ENCODE measurements around the gene TGFBR3.

The TGFBR3 gene

DNA sequence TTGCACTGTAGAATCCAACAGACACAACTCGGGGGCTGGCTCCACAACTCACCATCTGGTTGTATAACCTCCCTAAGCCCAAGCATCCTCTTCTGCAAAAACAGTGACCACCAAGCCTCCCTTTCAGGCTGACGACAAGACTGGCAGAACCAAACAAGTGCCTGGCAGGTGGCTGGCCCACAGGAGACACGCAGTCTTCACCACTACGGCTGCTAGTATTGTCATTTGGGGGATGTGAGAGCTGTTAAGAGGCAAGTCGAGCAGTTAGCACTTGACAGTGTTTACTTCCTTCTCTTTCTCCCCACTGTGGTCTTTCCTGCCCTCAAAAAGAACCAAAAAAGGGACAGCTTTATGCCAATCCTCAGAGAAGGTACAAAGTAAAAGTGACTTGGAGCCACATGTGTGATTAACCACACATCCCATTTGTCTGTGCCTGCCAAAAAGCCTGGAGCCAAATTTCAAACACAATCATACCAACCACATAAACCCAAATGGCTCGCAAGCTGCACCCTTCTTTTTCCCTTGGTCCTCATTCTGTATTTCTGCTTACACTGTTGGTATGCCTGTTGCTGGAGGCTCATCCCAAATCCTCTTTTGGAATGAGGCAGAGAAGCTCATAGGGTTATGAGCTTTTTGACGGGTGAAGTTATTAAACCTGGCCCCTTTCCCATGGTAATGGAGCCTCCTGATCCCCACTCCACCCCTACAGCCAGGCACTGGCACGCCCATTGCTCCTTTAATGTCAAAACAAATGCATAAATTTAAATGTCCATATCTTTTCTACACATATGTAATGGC is 94.1 kb downstream of the TGFBR3 start:
- Histone ChIP-seq H3K4me1 (ENCODE audit: control insufficient read depth in 1 of 2, insufficient read depth in 2 of 2, low read length in 2 of 2) (peaks cover 0 to 2% of the 10 kb centered on the region in 2 experiments), H3K9ac (ENCODE audit: low read length) (no peak overlapping the region), H2AFZ (ENCODE audit: insufficient read depth, low read length, poor library complexity) (no peak overlapping the region), H3K14ac (ENCODE audit: low read length) (no peak overlapping the region), H3K36me3 (ENCODE audit: control insufficient read depth in 1 of 2, insufficient read depth in 2 of 2, low read length in 2 of 2) (no peaks in the 10 kb centered on the region), H3K9me3 (ENCODE audit: insufficient read depth, low read depth, low read length) (no peaks in the 10 kb centered on the region), H3K27me3 (ENCODE audit: insufficient read depth, low read length) (no peaks in the 10 kb centered on the region), H3K18ac (ENCODE audit: low read length) (no peak overlapping the region), H3K4ac (ENCODE audit: low read depth, low read length) (no peak overlapping the region), H2BK12ac (ENCODE audit: low read length) (no peak overlapping the region), H3K4me3 (ENCODE audit: low read depth, low read length) (no peak overlapping the region), H4K12ac (ENCODE audit: low read depth, low read length) (no peak overlapping the region), H3K79me1 (ENCODE audit: low read length) (no peaks in the 10 kb centered on the region), H4K91ac (ENCODE audit: low read depth, low read length) (no peak overlapping the region), H2AK5ac (ENCODE audit: low read length) (no peak overlapping the region), H3K23ac (ENCODE audit: low read length) (no peak overlapping the region), H4K8ac (ENCODE audit: low read depth, low read length) (no peak overlapping the region), H3K79me2 (ENCODE audit: control insufficient read depth, insufficient read depth, low read length, poor library complexity) (no peaks in the 10 kb centered on the region), H2BK5ac (ENCODE audit: low read depth, low read length, poor library complexity) (no peak overlapping the region), H3K4me2 (ENCODE audit: low read length) (no peak overlapping the region), H2BK120ac (ENCODE audit: insufficient read depth, low read length, poor library complexity) (no peak overlapping the region), H3K27ac (ENCODE audit: low read depth, low read length) (no peak overlapping the region)
- no CpG with 5 or more reads among the region's 8 CpGs for WGBS (ENCODE audit: extremely low coverage, insufficient coverage, insufficient read length)
- no peak for DNase-seq

GRCh38 chr1:91791103-91791502 is 94.8 kb downstream of the TGFBR3 start:
- DNase-seq, result no peak
- no peak overlapping the region for H2BK5ac ChIP-seq (ENCODE audit: low read depth, low read length, poor library complexity)
- no peak overlapping the region for H3K18ac ChIP-seq (ENCODE audit: low read length)
- no peaks in the 10 kb centered on the region for H3K79me2 ChIP-seq (ENCODE audit: control insufficient read depth, insufficient read depth, low read length, poor library complexity)
- no peak overlapping the region for H3K9ac ChIP-seq (ENCODE audit: low read length)
- WGBS (ENCODE audit: extremely low coverage, insufficient coverage, insufficient read length), result no CpG with 5 or more reads among the region's 1 CpG
- no peak overlapping the region for H3K27ac ChIP-seq (ENCODE audit: low read depth, low read length)
- H3K9me3 ChIP-seq (ENCODE audit: insufficient read depth, low read depth, low read length), result no peaks in the 10 kb centered on the region
- peaks cover 0 to 2% of the 10 kb centered on the region in 2 experiments for H3K4me1 ChIP-seq (ENCODE audit: control insufficient read depth in 1 of 2, insufficient read depth in 2 of 2, low read length in 2 of 2)
- H3K36me3 ChIP-seq (ENCODE audit: control insufficient read depth in 1 of 2, insufficient read depth in 2 of 2, low read length in 2 of 2), result no peaks in the 10 kb centered on the region
- no peak overlapping the region for H2BK12ac ChIP-seq (ENCODE audit: low read length)
- H2BK120ac ChIP-seq (ENCODE audit: insufficient read depth, low read length, poor library complexity), result no peak overlapping the region
- no peak overlapping the region for H2AFZ ChIP-seq (ENCODE audit: insufficient read depth, low read length, poor library complexity)
- no peak overlapping the region for H4K91ac ChIP-seq (ENCODE audit: low read depth, low read length)
- no peak overlapping the region for H3K23ac ChIP-seq (ENCODE audit: low read length)
- H3K27me3 ChIP-seq (ENCODE audit: insufficient read depth, low read length), result no peaks in the 10 kb centered on the region
- H3K4me3 ChIP-seq (ENCODE audit: low read depth, low read length), result no peak overlapping the region
- no peak overlapping the region for H4K8ac ChIP-seq (ENCODE audit: low read depth, low read length)
- H3K79me1 ChIP-seq (ENCODE audit: low read length), result no peaks in the 10 kb centered on the region
- H3K4me2 ChIP-seq (ENCODE audit: low read length), result no peak overlapping the region
- H3K4ac ChIP-seq (ENCODE audit: low read depth, low read length), result no peak overlapping the region
- H2AK5ac ChIP-seq (ENCODE audit: low read length), result no peak overlapping the region
- no peak overlapping the region for H4K12ac ChIP-seq (ENCODE audit: low read depth, low read length)
- H3K14ac ChIP-seq (ENCODE audit: low read length), result no peak overlapping the region

DNA sequence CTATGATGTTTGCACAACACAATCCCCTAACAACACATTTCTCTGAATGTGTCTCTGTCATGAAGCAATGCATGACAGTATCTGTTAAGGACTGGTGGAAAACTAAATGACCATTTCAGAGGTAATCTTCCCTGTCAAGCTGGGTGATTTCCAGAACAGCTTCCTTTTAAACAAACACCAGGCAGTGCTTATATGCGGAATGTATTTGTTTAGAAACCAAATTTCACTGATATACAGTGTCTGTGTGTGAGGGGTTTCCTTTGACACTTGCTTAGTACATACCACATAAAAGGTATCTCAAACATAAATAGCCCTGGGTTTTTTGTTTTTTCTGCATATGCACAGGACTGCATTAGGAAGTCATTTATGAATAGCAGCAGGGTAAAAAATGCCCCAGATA is 95.6 kb downstream of the TGFBR3 start:
- Histone ChIP-seq H3K27me3 (ENCODE audit: insufficient read depth, low read length) (no peaks in the 10 kb centered on the region), H3K23ac (ENCODE audit: low read length) (no peak overlapping the region), H2BK12ac (ENCODE audit: low read length) (no peak overlapping the region), H2AFZ (ENCODE audit: insufficient read depth, low read length, poor library complexity) (no peak overlapping the region), H3K9me3 (ENCODE audit: insufficient read depth, low read depth, low read length) (no peaks in the 10 kb centered on the region), H3K79me1 (ENCODE audit: low read length) (no peaks in the 10 kb centered on the region), H3K4me1 (ENCODE audit: control insufficient read depth in 1 of 2, insufficient read depth in 2 of 2, low read length in 2 of 2) (no peaks in the 10 kb centered on the region), H4K91ac (ENCODE audit: low read depth, low read length) (no peak overlapping the region), H3K27ac (ENCODE audit: low read depth, low read length) (no peak overlapping the region), H4K12ac (ENCODE audit: low read depth, low read length) (no peak overlapping the region), H4K8ac (ENCODE audit: low read depth, low read length) (no peak overlapping the region), H3K9ac (ENCODE audit: low read length) (no peak overlapping the region), H3K18ac (ENCODE audit: low read length) (no peak overlapping the region), H2BK5ac (ENCODE audit: low read depth, low read length, poor library complexity) (no peak overlapping the region), H3K4ac (ENCODE audit: low read depth, low read length) (no peak overlapping the region), H3K14ac (ENCODE audit: low read length) (no peak overlapping the region), H3K36me3 (ENCODE audit: control insufficient read depth in 1 of 2, insufficient read depth in 2 of 2, low read length in 2 of 2) (no peaks in the 10 kb centered on the region), H3K4me2 (ENCODE audit: low read length) (no peak overlapping the region), H2AK5ac (ENCODE audit: low read length) (no peak overlapping the region), H3K79me2 (ENCODE audit: control insufficient read depth, insufficient read depth, low read length, poor library complexity) (no peaks in the 10 kb centered on the region), H2BK120ac (ENCODE audit: insufficient read depth, low read length, poor library complexity) (no peak overlapping the region), H3K4me3 (ENCODE audit: low read depth, low read length) (no peak overlapping the region)
- WGBS (ENCODE audit: extremely low coverage, insufficient coverage, insufficient read length), result no CpG with 5 or more reads among the region's 1 CpG
- no peak for DNase-seq

DNA sequence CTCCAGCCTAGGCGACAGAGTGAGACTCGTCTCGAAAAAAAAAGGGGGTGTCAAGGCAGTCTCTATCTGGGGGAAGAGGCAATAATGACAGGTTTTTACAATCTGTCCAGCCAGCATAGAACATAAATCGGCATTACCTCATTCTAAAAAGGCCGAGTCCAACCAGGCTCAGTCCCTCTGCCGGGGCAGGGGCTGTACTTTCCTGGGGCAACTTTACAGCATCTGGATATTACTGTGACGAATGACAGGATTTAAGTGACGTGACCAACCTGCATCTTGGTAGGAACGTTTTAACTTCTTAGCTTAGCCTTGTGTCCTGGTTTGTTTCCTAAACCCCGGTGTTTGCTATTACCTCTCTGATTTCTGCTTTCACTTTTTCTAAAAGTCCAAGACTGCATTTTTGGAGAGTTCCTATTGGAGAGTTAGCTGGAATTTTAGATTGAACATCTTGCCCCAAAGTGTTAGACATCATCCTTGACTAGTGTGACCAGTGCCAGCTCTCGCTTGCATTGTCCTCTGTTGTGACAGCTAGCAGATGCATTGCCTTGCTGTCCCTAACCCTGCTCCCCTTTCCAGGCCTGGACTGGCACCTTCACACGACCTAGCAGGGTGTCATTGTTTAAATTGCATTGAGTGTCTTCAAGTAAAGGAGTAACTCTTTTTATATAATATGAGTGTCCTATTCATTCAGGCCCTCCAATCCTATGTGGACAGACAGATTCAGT is 96.5 kb downstream of the TGFBR3 start:
- Histone ChIP-seq H2AFZ (ENCODE audit: insufficient read depth, low read length, poor library complexity) (no peak overlapping the region), H3K4me1 (ENCODE audit: control insufficient read depth in 1 of 2, insufficient read depth in 2 of 2, low read length in 2 of 2) (no peaks in the 10 kb centered on the region), H3K14ac (ENCODE audit: low read length) (no peak overlapping the region), H3K23ac (ENCODE audit: low read length) (no peak overlapping the region), H3K79me1 (ENCODE audit: low read length) (no peaks in the 10 kb centered on the region), H4K12ac (ENCODE audit: low read depth, low read length) (no peak overlapping the region), H3K27ac (ENCODE audit: low read depth, low read length) (no peak overlapping the region), H3K4ac (ENCODE audit: low read depth, low read length) (no peak overlapping the region), H3K79me2 (ENCODE audit: control insufficient read depth, insufficient read depth, low read length, poor library complexity) (no peaks in the 10 kb centered on the region), H3K4me3 (ENCODE audit: low read depth, low read length) (no peak overlapping the region), H3K27me3 (ENCODE audit: insufficient read depth, low read length) (no peaks in the 10 kb centered on the region), H3K9me3 (ENCODE audit: insufficient read depth, low read depth, low read length) (no peaks in the 10 kb centered on the region), H3K18ac (ENCODE audit: low read length) (no peak overlapping the region), H4K91ac (ENCODE audit: low read depth, low read length) (no peak overlapping the region), H3K36me3 (ENCODE audit: control insufficient read depth in 1 of 2, insufficient read depth in 2 of 2, low read length in 2 of 2) (no peaks in the 10 kb centered on the region), H2BK12ac (ENCODE audit: low read length) (no peak overlapping the region), H2BK120ac (ENCODE audit: insufficient read depth, low read length, poor library complexity) (no peak overlapping the region), H2BK5ac (ENCODE audit: low read depth, low read length, poor library complexity) (no peak overlapping the region), H3K4me2 (ENCODE audit: low read length) (no peak overlapping the region), H2AK5ac (ENCODE audit: low read length) (no peak overlapping the region), H4K8ac (ENCODE audit: low read depth, low read length) (no peak overlapping the region), H3K9ac (ENCODE audit: low read length) (no peak overlapping the region)
- DNase-seq, result no peak
- WGBS (ENCODE audit: extremely low coverage, insufficient coverage, insufficient read length), result no CpG with 5 or more reads among the region's 12 CpGs

Measured in trophoblast cell (in vitro differentiated cells and primary cell).